Stomach (tissue), 4 donors: ENCODE measurements around the gene DMPK.

ENCODE experiments used
- CTCF ChIP-seq, 7 experiments: fragments of 450-650 bp in 4 of 7; fragments of 200-600 bp in 3 of 7; sonication (generic) in 3 of 7; IDR thresholded peaks; one replicate each; pipeline ENCODE4 v1.5.1; 2016 to 2019; ENCODE audit warnings: antibody characterized with exemption in 7 of 7, control low read depth in 2 of 7, mild to moderate bottlenecking in 1 of 7
- EP300 ChIP-seq: sonication (generic); formaldehyde crosslinking; IDR thresholded peaks from one replicate; pipeline ENCODE4 v1.6.1; 2017; ENCODE audit warnings: antibody characterized with exemption
- POLR2A ChIP-seq, 4 donors: fragments of 450-650 bp; IDR thresholded peaks; one replicate each; pipeline ENCODE4 v1.6.1; 2016; ENCODE audit warnings: antibody characterized with exemption in 4 of 4, control low read depth in 2 of 4, mild to moderate bottlenecking in 1 of 4, moderate library complexity in 1 of 4

GRCh38 chr19:45804140-45804958 is 22.1 kb upstream of the DMPK start:
- TF ChIP-seq CTCF (IDR thresholded peaks at IDR 0.05) = no peak
- TF ChIP-seq POLR2A (IDR thresholded peaks at IDR 0.05) = no peak
- TF ChIP-seq EP300 = no peak
